GM15510 (cell line): ENCODE results near the gene PTPRN2.

Source experiments
- POLR2A ChIP-seq: IDR thresholded peaks from 3 replicates; pipeline ENCODE4 v1.6.1; 2011; ENCODE audit warnings: borderline replicate concordance; ENCODE audit not compliant: insufficient read length; ENCODE audit errors: extremely low read depth

The PTPRN2 gene

GRCh38 chr7:157814931-157815705 is 772.5 kb downstream of the PTPRN2 start:
- TF ChIP-seq POLR2A: no peak

- TF ChIP-seq POLR2A: no peak
Measured at GRCh38 chr7:157813741-157814661, 773.6 kb downstream of the PTPRN2 start.

GRCh38 chr7:157813053-157813452 is 774.6 kb downstream of the PTPRN2 start:
- TF ChIP-seq POLR2A: no peak

GRCh38 chr7:157811946-157812345 is 775.7 kb downstream of the PTPRN2 start:
- TF ChIP-seq POLR2A: no peak

- no peak for TF ChIP-seq POLR2A
Measured at GRCh38 chr7:157809863-157810851, 777.5 kb downstream of the PTPRN2 start.

- TF ChIP-seq POLR2A: no peak
Measured at GRCh38 chr7:157809154-157809862, 778.3 kb downstream of the PTPRN2 start.

GRCh38 chr7:157808042-157808441 is 779.6 kb downstream of the PTPRN2 start:
- no peak for TF ChIP-seq POLR2A

GRCh38 chr7:157807510-157807909 is 780.1 kb downstream of the PTPRN2 start:
- no peak for TF ChIP-seq POLR2A

- TF ChIP-seq POLR2A: no peak
Measured at GRCh38 chr7:157806711-157807110, 780.9 kb downstream of the PTPRN2 start.

- TF ChIP-seq POLR2A: no peak
Measured at GRCh38 chr7:157805713-157806112, 781.9 kb downstream of the PTPRN2 start.

- no peak for TF ChIP-seq POLR2A
Measured at GRCh38 chr7:157803906-157804305, 783.7 kb downstream of the PTPRN2 start.

GRCh38 chr7:157801971-157802675 is 785.5 kb downstream of the PTPRN2 start:
- no peak for TF ChIP-seq POLR2A

GRCh38 chr7:157801113-157801512 is 786.5 kb downstream of the PTPRN2 start:
- TF ChIP-seq POLR2A: no peak
